Measurements from ENCODE around the gene KDM2B. TPM values are rescaled to one million over a fixed set of nuclear protein-coding genes. Genes with fewer than 3 reads are reported as not detected.
A peak's percentile ranks its signal among the peaks of the same experiment; 100 is the strongest.

Gene KDM2B
- total and polyA plus RNA-seq, 2 of the 8 experiments (the other 6 are each of a cell fraction or from before 2014, with no cell fraction given) = 111 to 162 TPM

DNA sequence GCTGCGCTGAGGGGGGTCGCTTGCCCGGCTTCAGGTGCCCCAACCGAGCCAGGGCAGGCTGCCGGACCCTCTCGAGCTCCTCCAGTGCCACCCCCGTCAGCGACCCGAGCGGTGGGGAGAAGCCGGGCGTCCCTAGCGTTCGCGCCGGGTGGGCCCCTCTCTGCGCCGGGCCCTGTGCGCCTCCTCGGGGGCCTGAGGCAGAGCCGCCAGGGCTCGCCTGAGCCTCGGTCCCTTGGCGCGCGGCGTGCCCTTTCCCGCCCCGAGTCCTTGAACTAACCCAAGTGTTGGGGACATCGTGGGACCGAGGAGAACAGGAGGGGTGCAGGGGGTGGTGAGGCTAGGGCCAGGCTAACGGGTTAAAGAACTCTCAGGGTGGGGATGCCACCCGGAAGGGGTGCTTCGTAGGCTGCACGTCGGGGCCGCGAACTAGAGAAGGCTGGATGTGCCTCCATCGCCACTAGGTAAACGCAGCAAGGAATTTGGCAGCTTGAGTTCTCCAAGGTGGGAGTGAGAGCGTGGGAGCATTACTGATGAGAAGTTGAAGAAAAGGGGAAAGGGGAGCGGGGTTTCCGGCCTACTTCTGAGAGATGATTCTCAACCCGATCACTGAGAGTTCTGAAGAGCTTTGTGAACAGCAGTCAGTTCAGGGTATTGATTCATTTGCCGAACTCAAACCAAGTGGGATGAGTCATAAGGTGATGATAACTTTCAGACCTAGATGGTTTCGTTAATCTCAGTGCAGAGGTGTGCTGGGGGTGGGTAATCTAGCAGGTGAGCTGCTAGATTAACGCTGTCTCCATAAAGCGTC lies 180.3 kb downstream of the KDM2B start (continued):
- TF ChIP-seq, protein P1, sequence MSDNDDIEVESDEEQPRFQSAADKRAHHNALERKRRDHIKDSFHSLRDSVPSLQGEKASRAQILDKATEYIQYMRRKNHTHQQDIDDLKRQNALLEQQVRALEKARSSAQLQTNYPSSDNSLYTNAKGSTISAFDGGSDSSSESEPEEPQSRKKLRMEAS (IDR thresholded peaks at IDR 0.05) = 0 out of 2 replicates have a peak, but pooled peaks have one; percentile 19
- TF ChIP-seq KDM4A (IDR thresholded peaks at IDR 0.05; ENCODE audit: low read depth, low read length, severe bottlenecking) = peak; percentile 78
